H1 (cell line): ENCODE results near the gene RNF31. TPM values are rescaled to one million over a fixed set of nuclear protein-coding genes. Genes with fewer than 3 reads are reported as not detected.
A peak's percentile ranks its signal among the peaks of the same experiment; 100 is the strongest.

Experiments used
- CTCF ChIA-PET: fragments of 300-600 bp; sonication (Branson Sonifier 250); formaldehyde crosslinking; loops from one replicate; lab custom pipeline; 2021; ENCODE audit not compliant: partially characterized antibody; lab: Charles Lee
- POLR2A ChIA-PET: fragments of 300-600 bp; sonication (Branson Sonifier 250); formaldehyde crosslinking; loops from one replicate; lab custom pipeline; 2021; ENCODE audit warnings: inconsistent platforms; ENCODE audit not compliant: partially characterized antibody; lab: Charles Lee
- DNase-seq, 2 experiments: peaks; one replicate each; pipeline versions ENCODE4 v3.0.0 to v3.0.0-alpha.2; 2010 to 2022; ENCODE audit warnings: low spot score in 2 of 2, low read depth in 1 of 2, mixed read lengths in 1 of 2
- FAIRE-seq: peaks from 2 replicates; lab custom pipeline; 2011; peaks lifted over from hg19 to GRCh38; lab: Jason Lieb, UNC
- H2AFZ ChIP-seq: 2 replicates; pipeline ENCODE4 v1.8.1; 2012; ENCODE audit warnings: low read length, inconsistent platforms
- H2AK5ac ChIP-seq: 2 replicates; pipeline ENCODE4 v1.6.1; 2013; ENCODE audit warnings: low read depth, low read length
- H2BK120ac ChIP-seq: replicated peaks from 2 replicates; pipeline ENCODE3; 2013; ENCODE audit warnings: low read depth, low read length, inconsistent platforms
- H2BK12ac ChIP-seq: 2 replicates; pipeline ENCODE4 v1.6.1; 2013; ENCODE audit warnings: low read depth, low read length
- H2BK15ac ChIP-seq: 2 replicates; pipeline ENCODE4 v1.6.1; 2013; ENCODE audit warnings: low read length
- H2BK20ac ChIP-seq: 2 replicates; pipeline ENCODE4 v1.6.1; 2013; ENCODE audit warnings: low read length
- H2BK5ac ChIP-seq: 2 replicates; pipeline ENCODE4 v1.6.1; 2013; ENCODE audit warnings: low read depth, low read length
- H3K14ac ChIP-seq: 2 replicates; pipeline ENCODE4 v1.6.1; 2013; ENCODE audit warnings: inconsistent platforms; ENCODE audit not compliant: insufficient read length
- H3K18ac ChIP-seq: 2 replicates; pipeline ENCODE4 v1.6.1; 2013; ENCODE audit warnings: low read length; ENCODE audit errors: extremely low read depth
- H3K23ac ChIP-seq: 2 replicates; pipeline ENCODE4 v1.6.1; 2013; ENCODE audit warnings: inconsistent platforms; ENCODE audit not compliant: insufficient read length
- H3K23me2 ChIP-seq: 2 replicates; pipeline ENCODE4 v1.6.1; 2013; ENCODE audit warnings: low read depth, low read length
- H3K27ac ChIP-seq: 2 replicates; pipeline ENCODE4 v1.6.1; 2011; ENCODE audit warnings: low read depth, low read length, inconsistent platforms
- H3K27me3 ChIP-seq, 4 experiments: replicated peaks in 1 of 4; 1 replicate in 1 of 4; 2 replicates in 3 of 4; pipeline versions ENCODE4 v1.6.1 to v1.8.1; 2011 to 2013; ENCODE audit warnings: low read length in 3 of 4, mild to moderate bottlenecking in 3 of 4, inconsistent platforms in 2 of 4, mixed read lengths in 2 of 4, moderate library complexity in 1 of 4; ENCODE audit not compliant: control insufficient read depth in 3 of 4, insufficient read depth in 3 of 4; ENCODE audit errors: extremely low read depth in 1 of 4
- H3K36me3 ChIP-seq, 4 experiments: 2 replicates each; pipeline versions ENCODE4 v1.6.1 to v1.8.1; 2011 to 2013; ENCODE audit warnings: mild to moderate bottlenecking in 4 of 4, low read length in 3 of 4, moderate library complexity in 2 of 4, control low read depth in 1 of 4, inconsistent platforms in 1 of 4; ENCODE audit not compliant: insufficient read depth in 4 of 4, control insufficient read depth in 2 of 4
- H3K4ac ChIP-seq: replicated peaks from 2 replicates; pipeline ENCODE3; 2013; ENCODE audit warnings: low read length, low read depth, mixed read lengths, inconsistent platforms; ENCODE audit not compliant: insufficient read length
- H3K4me1 ChIP-seq, 4 experiments: replicated peaks in 1 of 4; 1 replicate in 1 of 4; 2 replicates in 3 of 4; pipeline versions ENCODE4 v1.6.1 to v1.8.1; 2011 to 2013; ENCODE audit warnings: low read length in 3 of 4, inconsistent platforms in 2 of 4, mixed read lengths in 1 of 4; ENCODE audit not compliant: insufficient read depth in 4 of 4, control insufficient read depth in 3 of 4
- H3K4me2 ChIP-seq, 2 experiments: 2 replicates each; pipeline versions ENCODE4 v1.6.1 to v1.8.1; 2011 to 2013; ENCODE audit warnings: low read depth in 2 of 2, low read length in 2 of 2, control low read depth in 1 of 2, inconsistent platforms in 1 of 2, mild to moderate bottlenecking in 1 of 2; ENCODE audit not compliant: insufficient read depth in 1 of 2
- H3K4me3 ChIP-seq, 4 experiments: fragments of 200-600, 300-600 bp in 1 of 4; sonication (generic), shearing (Covaris generic), sonication (Bioruptor Twin) in 1 of 4; 2 replicates each; pipeline versions ENCODE4 v1.5.1 to v1.8.1; 2011 to 2016; ENCODE audit warnings: low read length in 4 of 4, low read depth in 3 of 4, control low read depth in 2 of 4, inconsistent platforms in 2 of 4, mild to moderate bottlenecking in 2 of 4, mixed read lengths in 1 of 4, moderate library complexity in 1 of 4; ENCODE audit not compliant: insufficient read depth in 2 of 4; ENCODE audit errors: extremely low read depth in 1 of 4
- H3K56ac ChIP-seq: replicated peaks from 2 replicates; pipeline ENCODE3; 2013; ENCODE audit warnings: low read depth, mild to moderate bottlenecking, mixed read lengths, low read length, inconsistent platforms; ENCODE audit not compliant: insufficient read length
- H3K79me1 ChIP-seq: 2 replicates; pipeline ENCODE4 v1.6.1; 2013; ENCODE audit warnings: low read depth, low read length, control low read depth
- H3K79me2 ChIP-seq, 2 experiments: 2 replicates each; pipeline versions ENCODE4 v1.6.1 to v1.8.1; 2012 to 2013; ENCODE audit warnings: low read length in 2 of 2, mild to moderate bottlenecking in 2 of 2, inconsistent platforms in 1 of 2; ENCODE audit not compliant: insufficient read depth in 2 of 2, control insufficient read depth in 1 of 2
- H3K9ac ChIP-seq, 4 experiments: replicated peaks in 1 of 4; 1 replicate in 1 of 4; 2 replicates in 3 of 4; pipeline versions ENCODE4 v1.6.1 to v1.8.1; 2011 to 2013; ENCODE audit warnings: low read depth in 3 of 4, low read length in 3 of 4, control low read depth in 2 of 4, mild to moderate bottlenecking in 2 of 4, moderate library complexity in 2 of 4, inconsistent platforms in 1 of 4; ENCODE audit errors: extremely low read depth in 1 of 4
- H3K9me3 ChIP-seq, 2 experiments: 2 replicates each; pipeline versions ENCODE4 v1.6.1 to v1.8.1; 2012 to 2013; ENCODE audit warnings: mild to moderate bottlenecking in 2 of 2, moderate library complexity in 2 of 2, control low read depth in 1 of 2, inconsistent platforms in 1 of 2, low read depth in 1 of 2, low read length in 1 of 2, mixed read lengths in 1 of 2; ENCODE audit not compliant: insufficient read depth in 2 of 2
- H4K20me1 ChIP-seq, 2 experiments: replicated peaks in 1 of 2; 2 replicates each; pipeline versions ENCODE3 to v1.8.1; 2011 to 2013; ENCODE audit warnings: inconsistent platforms in 2 of 2, low read length in 2 of 2, mild to moderate bottlenecking in 1 of 2; ENCODE audit not compliant: insufficient read depth in 2 of 2, control insufficient read depth in 1 of 2
- H4K5ac ChIP-seq: 2 replicates; pipeline ENCODE4 v1.6.1; 2013; ENCODE audit warnings: low read length, low read depth, mixed read lengths, inconsistent platforms; ENCODE audit not compliant: insufficient read length
- H4K8ac ChIP-seq: 2 replicates; pipeline ENCODE4 v1.8.0; 2013; ENCODE audit warnings: mild to moderate bottlenecking, moderate library complexity, low read length, inconsistent platforms; ENCODE audit not compliant: insufficient read depth; ENCODE audit errors: extremely low read depth
- H4K91ac ChIP-seq: replicated peaks from 2 replicates; pipeline ENCODE3; 2013; ENCODE audit warnings: low read length, mixed read lengths, inconsistent platforms; ENCODE audit not compliant: insufficient read length
- CHD1 ChIP-seq: IDR thresholded peaks from 2 replicates; pipeline ENCODE4 v1.6.1; 2012; ENCODE audit warnings: low read depth, low read length, improper control_type of control experiment
- HDAC2 ChIP-seq, 2 experiments: fragments of 300-600 bp in 1 of 2; sonication (generic) in 1 of 2; IDR thresholded peaks; 2 replicates each; pipeline ENCODE4 v1.6.1; 2011 to 2012; ENCODE audit warnings: low read depth in 2 of 2, low read length in 2 of 2, mild to moderate bottlenecking in 2 of 2, moderate library complexity in 2 of 2, borderline replicate concordance in 1 of 2, inconsistent platforms in 1 of 2
- HDAC6 ChIP-seq: IDR thresholded peaks from one replicate; pipeline ENCODE4 v1.7.1; 2012; ENCODE audit warnings: low read depth, mild to moderate bottlenecking, inconsistent platforms, low read length, moderate library complexity
- JUND ChIP-seq: IDR thresholded peaks from 2 replicates; pipeline ENCODE4 v1.6.1; 2011; ENCODE audit warnings: mild to moderate bottlenecking, improper control_type of control experiment, low read length
- KDM1A ChIP-seq: fragments of 200-600, 300-600 bp; sonication (generic); IDR thresholded peaks from 2 replicates; pipeline ENCODE4 v1.7.1; 2016; ENCODE audit warnings: mild to moderate bottlenecking, low read length, borderline replicate concordance
- NRF1 ChIP-seq: IDR thresholded peaks from 2 replicates; pipeline ENCODE4 v1.6.1; 2011; ENCODE audit warnings: mild to moderate bottlenecking, low read depth, low read length, improper control_type of control experiment
- PHF8 ChIP-seq: fragments of 200-600 bp; sonication (generic); conservative IDR thresholded peaks from 2 replicates; pipeline ENCODE4 v1.7.1; 2012; ENCODE audit warnings: low read depth, mild to moderate bottlenecking, inconsistent platforms, low read length, moderate library complexity
- RBBP5 ChIP-seq: IDR thresholded peaks from 2 replicates; pipeline ENCODE4 v1.7.1; 2012; ENCODE audit warnings: low read depth, mild to moderate bottlenecking, inconsistent platforms, low read length, moderate library complexity, borderline replicate concordance
- RNF2 ChIP-seq: fragments of 200-900, 300-1000 bp; sonication (generic); IDR thresholded peaks from 2 replicates; pipeline ENCODE4 v1.7.1; 2016; ENCODE audit warnings: borderline replicate concordance, low read depth, mild to moderate bottlenecking, antibody characterized with exemption, low read length; ENCODE audit not compliant: poor library complexity, severe bottlenecking; ENCODE audit errors: missing control alignments
- SIX5 ChIP-seq: IDR thresholded peaks from 2 replicates; pipeline ENCODE4 v1.6.1; 2011; ENCODE audit warnings: mild to moderate bottlenecking, low read depth, low read length
- SUZ12 ChIP-seq: fragments of 200-600 bp; sonication (generic); IDR thresholded peaks from 2 replicates; pipeline ENCODE4 v1.6.1; 2012; ENCODE audit warnings: mild to moderate bottlenecking, inconsistent platforms, low read length, moderate library complexity, mixed read lengths
- TCF12 ChIP-seq: IDR thresholded peaks from 2 replicates; pipeline ENCODE4 v1.6.1; 2011; ENCODE audit warnings: low read depth, mild to moderate bottlenecking, low read length
- WGBS, 2 experiments: shearing (Covaris generic) in 1 of 2; methylation state at CpG; one replicate each; pipeline versions ENCODE4 v1.1.6 to v1.1.7; 2013 to 2015; ENCODE audit warnings: low lambda C conversion rate in 2 of 2, mixed read lengths in 2 of 2, inconsistent platforms in 1 of 2, low coverage in 1 of 2, missing lambda C conversion rate in 1 of 2; ENCODE audit not compliant: insufficient replicate concordance in 2 of 2, insufficient coverage in 1 of 2, insufficient read length in 1 of 2; ENCODE audit errors: extremely low coverage in 1 of 2, missing lambda C conversion rate in 1 of 2; 5-methylcytosine and 5-hydroxymethylcytosine counted together
- polyA plus RNA-seq, 7 experiments: library from polyadenylated mRNA; depleted of rRNA in 3 of 7; stranded (reverse) in 5 of 7; unstranded in 2 of 7; fragments of >200 nt in 5 of 7; fragments of 200-250 nt in 2 of 7; gene quantifications; 1 replicate in 5 of 7; 2 replicates in 1 of 7; 4 replicates in 1 of 7; pipeline versions ENCODE4 v1.2.1 to v1.2.3, GENCODE V29; 2011 to 2013; ENCODE audit warnings: missing spikeins in 2 of 7, mixed read lengths in 2 of 7
- total RNA-seq: library from RNA; stranded (reverse); fragmentation: NEBNext Ultra II Directional; extraction: Animal tissue kit (Norgen Biotek cat#: 25700); gene quantifications from 2 replicates; pipeline ENCODE4 v1.2.1, GENCODE V29; 2021

Gene RNF31
- total and polyA plus RNA-seq, 2 of the 8 experiments (the other 6 are each of a cell fraction or from before 2014, with no cell fraction given), result 17.5 to 72.0 TPM

- no peak for FAIRE-seq
- no peak for DNase-seq
- Histone ChIP-seq H2BK120ac (no peak overlapping the region), H2BK15ac (no peak overlapping the region), H4K5ac (no peak overlapping the region), H3K9ac (no peak overlapping the region), H2BK5ac (no peak overlapping the region), H3K18ac (no peak overlapping the region), H2BK20ac (no peak overlapping the region), H3K79me2 (peaks cover 0 to 3% of the 10 kb centered on the region in 2 experiments; a peak in 2 of 4 replicates), H3K4me1 (peaks cover 0 to 9% (median 3%) of the 10 kb centered on the region in 4 experiments; a peak in 3 of 7 replicates), H3K4me2 (peak overlapping the region; percentile 79 to 94), H3K79me1 (peaks cover 3% of the 10 kb centered on the region; the same call in 1 of the 2 replicates), H2BK12ac (no peak overlapping the region), H4K8ac (no peak overlapping the region), H3K9me3 (no peaks in the 10 kb centered on the region), H3K27me3 (no peaks in the 10 kb centered on the region), H3K4ac (no peak overlapping the region), H4K91ac (no peak overlapping the region), H3K36me3 (peaks cover 4 to 6% (median 5%) of the 10 kb centered on the region in 4 experiments; a peak in 6 of 8 replicates), H3K14ac (no peak overlapping the region), H3K23me2 (peaks cover 5% of the 10 kb centered on the region; the same call in 1 of the 2 replicates), H4K20me1 (no peaks in the 10 kb centered on the region), H3K23ac (no peak overlapping the region), H3K56ac (no peak overlapping the region), H2AFZ (no peak overlapping the region), H3K27ac (no peak overlapping the region), H2AK5ac (no peak overlapping the region), H3K4me3 (peak overlapping the region; percentile 65 to 88 (median 84))
- ChIA-PET POLR2A (interaction anchor here (0.6 to 4.7 kb wide), 18 partner anchors 10 to 100 kb away, joined by 3 to 119 read pairs (median 6); partner anchors contain the start of genes CHMP4A, EMC9, GMPR2 and IRF9), CTCF (interaction anchor here (1.1 to 2.1 kb wide), 5 partner anchors 19 to 202 kb away, joined by 3 to 7 read pairs (median 4); partner anchors contain the start of genes CHMP4A and TINF2)
- 88% methylated on average over 7 of the region's 7 CpGs; no CpG with 5 or more reads in 1 of the 2 experiments for WGBS, 2 experiments
- TF ChIP-seq RBBP5 (no peak), RNF2 (no peak), PHF8 (no peak), JUND (no peak), HDAC6 (no peak), CHD1 (no peak), SUZ12 (no peak), KDM1A (no peak), HDAC2 (IDR thresholded peaks at IDR 0.05; ENCODE audit: borderline replicate concordance in 1 of 2, low read depth in 2 of 2, low read length in 2 of 2) (no peak), TCF12 (no peak), NRF1 (no peak), SIX5 (no peak)
These were observed 47.0 kb downstream of the RNF31 start for GRCh38 chr14:24194186-24194872.
